Activated T-cell treated with anti-CD3 and anti-CD28 coated beads, Interleukin-2, amount 50 U/mL, for 4 hours (primary cell): ENCODE data around the gene PRG2. TPM values are rescaled to one million over a fixed set of nuclear protein-coding genes. Genes with fewer than 3 reads are reported as not detected.

ENCODE experiments used
- ATAC-seq, 2 donors: fragments of 200-7000 bp; cut with Tn5 transposase; one replicate each; pipeline ENCODE4 v1.10.0; 2021
- DNase-seq: peaks from one replicate; pipeline ENCODE4 v3.0.0-alpha.2; 2020
- H3K27me3 Mint-ChIP-seq: one replicate; pipeline ENCODE4 v1.8.0; 2021; ENCODE audit warnings: low read depth, mixed read lengths
- H3K36me3 Mint-ChIP-seq: one replicate; pipeline ENCODE4 v1.8.0; 2022; ENCODE audit warnings: mixed read lengths; ENCODE audit not compliant: insufficient read depth
- H3K4me1 Mint-ChIP-seq: one replicate; pipeline ENCODE4 v1.8.0; 2021; ENCODE audit warnings: low read depth, mixed read lengths
- H3K4me3 Mint-ChIP-seq: one replicate; pipeline ENCODE4 v1.8.0; 2021; ENCODE audit warnings: mild to moderate bottlenecking, moderate library complexity, mixed read lengths
- H3K9me3 Mint-ChIP-seq: one replicate; pipeline ENCODE4 v1.8.0; 2021; ENCODE audit warnings: mixed read lengths
- total RNA-seq, 3 donors: library from RNA; stranded (reverse); gene quantifications; one replicate each; pipeline ENCODE4 v1.2.1, GENCODE V29; 2021

Gene PRG2
- total RNA-seq, 3 donors from 2014 or later: 1.8 to 2.7 (median 2.5) TPM

GRCh38 chr11:57396744-57397143 lies 6.3 kb upstream of the PRG2 start:
- H3K4me3 Mint-ChIP-seq: no peak overlapping the region
- no peaks in the 10 kb centered on the region for H3K9me3 Mint-ChIP-seq
- ATAC-seq (no peak), DNase-seq (no peak)
- H3K4me1 Mint-ChIP-seq: no peaks in the 10 kb centered on the region
- H3K27me3 Mint-ChIP-seq: no peaks in the 10 kb centered on the region
- H3K36me3 Mint-ChIP-seq: no peaks in the 10 kb centered on the region

- H3K4me1 Mint-ChIP-seq: no peaks in the 10 kb centered on the region
- ATAC-seq: no peak
- H3K4me3 Mint-ChIP-seq: no peak overlapping the region
- H3K9me3 Mint-ChIP-seq: no peaks in the 10 kb centered on the region
- no peaks in the 10 kb centered on the region for H3K27me3 Mint-ChIP-seq
- H3K36me3 Mint-ChIP-seq: no peaks in the 10 kb centered on the region
- DNase-seq: no peak
Measured at GRCh38 chr11:57395905-57396623, 5.6 kb upstream of the PRG2 start.

GRCh38 chr11:57394203-57394965 lies 3.9 kb upstream of the PRG2 start:
- ATAC-seq (no peak), DNase-seq (no peak)
- no peaks in the 10 kb centered on the region for H3K4me1 Mint-ChIP-seq
- no peak overlapping the region for H3K4me3 Mint-ChIP-seq
- H3K36me3 Mint-ChIP-seq: no peaks in the 10 kb centered on the region
- no peaks in the 10 kb centered on the region for H3K9me3 Mint-ChIP-seq
- H3K27me3 Mint-ChIP-seq: no peaks in the 10 kb centered on the region

GRCh38 chr11:57392763-57393105 lies 2.3 kb upstream of the PRG2 start:
- Mint-ChIP-seq H3K4me1 (no peaks in the 10 kb centered on the region), H3K36me3 (no peaks in the 10 kb centered on the region), H3K9me3 (no peaks in the 10 kb centered on the region), H3K4me3 (no peak overlapping the region), H3K27me3 (peaks cover 2% of the 10 kb centered on the region)
- ATAC-seq: no peak
- no peak for DNase-seq

- no peak overlapping the region for H3K4me3 Mint-ChIP-seq
- peaks cover 2% of the 10 kb centered on the region for H3K27me3 Mint-ChIP-seq
- no peaks in the 10 kb centered on the region for H3K9me3 Mint-ChIP-seq
- H3K36me3 Mint-ChIP-seq: no peaks in the 10 kb centered on the region
- H3K4me1 Mint-ChIP-seq: no peaks in the 10 kb centered on the region
- DNase-seq (no peak), ATAC-seq (no peak)
Measured at GRCh38 chr11:57392066-57392762, 1.8 kb upstream of the PRG2 start.

GRCh38 chr11:57391539-57391938 lies 1.1 kb upstream of the PRG2 start:
- ATAC-seq: no peak
- no peak for DNase-seq
- H3K27me3 Mint-ChIP-seq: peaks cover 2% of the 10 kb centered on the region
- no peak overlapping the region for H3K4me3 Mint-ChIP-seq
- no peaks in the 10 kb centered on the region for H3K4me1 Mint-ChIP-seq
- H3K9me3 Mint-ChIP-seq: no peaks in the 10 kb centered on the region
- H3K36me3 Mint-ChIP-seq: no peaks in the 10 kb centered on the region

- Mint-ChIP-seq H3K36me3 (no peaks in the 10 kb centered on the region), H3K4me1 (no peaks in the 10 kb centered on the region), H3K9me3 (no peaks in the 10 kb centered on the region), H3K27me3 (peaks cover 3% of the 10 kb centered on the region), H3K4me3 (no peak overlapping the region)
- no peak for DNase-seq
- ATAC-seq: no peak
Measured at GRCh38 chr11:57391111-57391510, 661 bp upstream of the PRG2 start.

- Mint-ChIP-seq H3K9me3 (no peaks in the 10 kb centered on the region), H3K4me3 (no peak overlapping the region), H3K27me3 (peaks cover 5% of the 10 kb centered on the region), H3K36me3 (no peaks in the 10 kb centered on the region), H3K4me1 (no peaks in the 10 kb centered on the region)
- DNase-seq (no peak), ATAC-seq (no peak)
Measured at GRCh38 chr11:57387289-57388030, 3.0 kb downstream of the PRG2 start.

- DNase-seq (no peak), ATAC-seq (no peak)
- Mint-ChIP-seq H3K4me3 (no peak overlapping the region), H3K4me1 (no peaks in the 10 kb centered on the region), H3K27me3 (peaks cover 5% of the 10 kb centered on the region), H3K9me3 (no peaks in the 10 kb centered on the region), H3K36me3 (no peaks in the 10 kb centered on the region)
Measured at GRCh38 chr11:57386178-57386940, 4.1 kb downstream of the PRG2 start.

- Mint-ChIP-seq H3K4me1 (no peaks in the 10 kb centered on the region), H3K9me3 (no peaks in the 10 kb centered on the region), H3K27me3 (peaks cover 4% of the 10 kb centered on the region), H3K4me3 (no peak within 1 kb of the TSS), H3K36me3 (no peaks in the 10 kb centered on the region)
- no peak for DNase-seq
- ATAC-seq: no peak
Measured at GRCh38 chr11:57380975-57381374, 9.5 kb downstream of the PRG2 start, which contains the start of gene PRG3. TSS of gene PRG3 (minus strand) at chr11:57381150. CDS start at chr11:57380708, 442 bp downstream.

GRCh38 chr11:57379732-57380131 lies 10.7 kb downstream of the PRG2 start:
- ATAC-seq: no peak
- H3K4me3 Mint-ChIP-seq: no peak overlapping the region
- no peaks in the 10 kb centered on the region for H3K4me1 Mint-ChIP-seq
- H3K36me3 Mint-ChIP-seq: no peaks in the 10 kb centered on the region
- H3K9me3 Mint-ChIP-seq: no peaks in the 10 kb centered on the region
- DNase-seq: no peak
- peaks cover 3% of the 10 kb centered on the region for H3K27me3 Mint-ChIP-seq

- no peaks in the 10 kb centered on the region for H3K4me1 Mint-ChIP-seq
- ATAC-seq: no peak
Measured at GRCh38 chr11:57378186-57378585, 12.3 kb downstream of the PRG2 start.

GRCh38 chr11:57377107-57377506 lies 13.3 kb downstream of the PRG2 start:
- Mint-ChIP-seq H3K36me3 (no peaks in the 10 kb centered on the region), H3K4me1 (no peaks in the 10 kb centered on the region), H3K27me3 (peaks cover 3% of the 10 kb centered on the region), H3K4me3 (no peak overlapping the region), H3K9me3 (no peaks in the 10 kb centered on the region)
- no peak for ATAC-seq
- no peak for DNase-seq

More at GRCh38 chr11:57378186-57378585, 12.3 kb downstream of the PRG2 start:
- no peaks in the 10 kb centered on the region for H3K9me3 Mint-ChIP-seq
- H3K4me3 Mint-ChIP-seq: no peak overlapping the region
- H3K27me3 Mint-ChIP-seq: peaks cover 3% of the 10 kb centered on the region
- DNase-seq: no peak
- H3K36me3 Mint-ChIP-seq: no peaks in the 10 kb centered on the region
